Ascending aorta (tissue), 2 donors: ENCODE results near the gene PSMB5. TPM values are rescaled to one million over a fixed set of nuclear protein-coding genes. Genes with fewer than 3 reads are reported as not detected.

Experiments used
- DNase-seq, 2 donors: peaks; one replicate each; pipeline ENCODE4 v3.0.0-alpha.2; 2019; ENCODE audit warnings: low spot score in 2 of 2
- H3K27ac ChIP-seq, 2 donors: fragments of 200-600 bp; sonication (generic); one replicate each; pipeline ENCODE4 v1.5.1; 2016 to 2017; ENCODE audit warnings: mild to moderate bottlenecking in 1 of 2
- H3K27me3 ChIP-seq: fragments of 200-600 bp; sonication (generic); one replicate; pipeline ENCODE4 v1.5.1; 2017
- H3K36me3 ChIP-seq, 2 donors: fragments of 200-600 bp; sonication (generic); one replicate each; pipeline ENCODE4 v1.5.1; 2016
- H3K4me1 ChIP-seq, 2 donors: fragments of 200-600 bp; sonication (generic); one replicate each; pipeline ENCODE4 v1.5.1; 2016 to 2017; ENCODE audit warnings: mild to moderate bottlenecking in 1 of 2
- H3K4me3 ChIP-seq, 2 donors: fragments of 200-600 bp; sonication (generic); one replicate each; pipeline ENCODE4 v1.5.1; 2016 to 2017; ENCODE audit warnings: mild to moderate bottlenecking in 1 of 2
- H3K9me3 ChIP-seq, 2 donors: fragments of 200-600 bp; sonication (generic); one replicate each; pipeline ENCODE4 v1.5.1; 2016
- intact Hi-C: fragments of 100-400 bp; cut with DNase I; formaldehyde crosslinking; loops from one replicate; pipeline ENCODE4 v1.15.1; 2023
- total RNA-seq: library from RNA; depleted of rRNA; stranded (reverse); fragments of >200 nt; gene quantifications from one replicate; pipeline ENCODE4 v1.1.0, GENCODE V29; 2016
- TF ChIP-seq, protein P1 (sequence below), 3 experiments: fragments of 200-600 bp in 2 of 3; fragments of 450-650 bp in 1 of 3; sonication (generic) in 2 of 3; IDR thresholded peaks; one replicate each; pipeline ENCODE4 v1.5.1; 2016 to 2019; ENCODE audit warnings: antibody characterized with exemption in 3 of 3, mild to moderate bottlenecking in 1 of 3, moderate library complexity in 1 of 3

PSMB5 gene
- total RNA-seq, 1 donor from 2014 or later, result 62.7 TPM

DNA sequence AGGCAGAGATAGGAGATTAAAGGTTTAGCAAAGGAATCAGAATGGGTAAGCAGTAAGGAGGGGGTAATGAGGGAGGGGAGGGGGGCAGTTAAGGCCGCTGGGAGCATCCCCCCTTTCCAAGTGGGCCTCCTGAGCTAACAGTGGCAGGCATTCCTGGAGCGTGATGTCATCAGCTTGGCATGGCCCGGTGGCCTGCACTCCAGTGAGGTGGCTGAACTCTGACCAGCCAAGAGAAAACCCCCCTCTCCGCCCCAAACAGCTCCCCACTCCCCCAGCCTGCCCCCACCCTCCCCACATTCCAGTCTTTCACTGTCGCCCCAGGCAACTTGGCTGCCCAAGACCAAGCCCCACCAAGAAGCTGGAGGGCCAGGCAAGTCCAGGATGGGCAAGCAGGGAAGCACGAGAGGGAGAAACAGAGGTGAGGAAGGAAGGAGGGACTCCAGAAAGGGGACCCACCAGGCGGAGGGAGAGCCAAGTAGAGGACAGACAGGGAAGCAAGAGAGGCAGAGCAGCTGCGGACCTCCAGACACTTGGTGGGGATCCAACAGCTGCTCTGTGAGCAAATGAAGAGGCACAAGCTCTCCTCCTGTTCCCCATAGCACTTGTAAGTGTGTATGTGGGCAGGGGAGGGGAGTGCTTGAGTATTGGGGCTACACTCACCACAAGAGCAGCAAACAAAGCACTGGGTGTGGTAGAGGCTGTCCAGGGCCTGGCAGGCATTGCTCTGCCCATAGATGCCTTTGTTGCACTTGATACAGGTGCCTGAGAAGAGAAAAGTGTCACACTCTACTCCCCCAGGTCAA is 56.8 kb downstream of the PSMB5 start:
- intact Hi-C loops, result loop anchor here (5.0 kb wide), 1 partner anchor 106 kb away; the partner anchor contains the start of gene LRP10
- Histone ChIP-seq H3K27ac (peak overlapping the region; percentile 86 to 92), H3K27me3 (no peaks in the 10 kb centered on the region), H3K4me1 (peaks cover 5 to 42% of the 10 kb centered on the region in 2 donors), H3K9me3 (no peaks in the 10 kb centered on the region), H3K4me3 (no peak overlapping the region), H3K36me3 (peaks cover 0 to 13% of the 10 kb centered on the region in 2 donors)
- TF ChIP-seq, protein P1, sequence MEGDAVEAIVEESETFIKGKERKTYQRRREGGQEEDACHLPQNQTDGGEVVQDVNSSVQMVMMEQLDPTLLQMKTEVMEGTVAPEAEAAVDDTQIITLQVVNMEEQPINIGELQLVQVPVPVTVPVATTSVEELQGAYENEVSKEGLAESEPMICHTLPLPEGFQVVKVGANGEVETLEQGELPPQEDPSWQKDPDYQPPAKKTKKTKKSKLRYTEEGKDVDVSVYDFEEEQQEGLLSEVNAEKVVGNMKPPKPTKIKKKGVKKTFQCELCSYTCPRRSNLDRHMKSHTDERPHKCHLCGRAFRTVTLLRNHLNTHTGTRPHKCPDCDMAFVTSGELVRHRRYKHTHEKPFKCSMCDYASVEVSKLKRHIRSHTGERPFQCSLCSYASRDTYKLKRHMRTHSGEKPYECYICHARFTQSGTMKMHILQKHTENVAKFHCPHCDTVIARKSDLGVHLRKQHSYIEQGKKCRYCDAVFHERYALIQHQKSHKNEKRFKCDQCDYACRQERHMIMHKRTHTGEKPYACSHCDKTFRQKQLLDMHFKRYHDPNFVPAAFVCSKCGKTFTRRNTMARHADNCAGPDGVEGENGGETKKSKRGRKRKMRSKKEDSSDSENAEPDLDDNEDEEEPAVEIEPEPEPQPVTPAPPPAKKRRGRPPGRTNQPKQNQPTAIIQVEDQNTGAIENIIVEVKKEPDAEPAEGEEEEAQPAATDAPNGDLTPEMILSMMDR (IDR thresholded peaks at IDR 0.05), result no peak
- DNase-seq, result peak in 1 of 2 donors; percentile 85

DNA sequence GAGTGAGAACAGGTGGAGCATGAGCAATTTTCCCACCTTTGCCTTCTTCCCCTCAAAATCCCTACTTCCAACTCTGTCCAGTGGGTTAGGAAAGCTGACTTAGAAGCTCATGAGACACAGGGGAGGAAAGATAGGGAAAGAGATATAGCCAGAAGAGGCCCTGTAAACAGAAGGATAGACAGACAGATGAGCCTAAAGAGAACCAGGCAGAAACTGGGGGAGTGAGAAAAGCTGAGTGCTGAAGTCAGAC is 57.3 kb downstream of the PSMB5 start:
- Histone ChIP-seq H3K36me3 (peaks cover 5 to 19% of the 10 kb centered on the region in 2 donors), H3K9me3 (no peaks in the 10 kb centered on the region), H3K4me3 (no peak overlapping the region), H3K4me1 (peaks cover 5 to 42% of the 10 kb centered on the region in 2 donors), H3K27ac (peak overlapping the region; percentile 86 to 92), H3K27me3 (no peaks in the 10 kb centered on the region)
- intact Hi-C loops, result loop anchor here (5.0 kb wide), 1 partner anchor 105 kb away; the partner anchor contains the start of gene LRP10
- TF ChIP-seq, protein P1 (IDR thresholded peaks at IDR 0.05), result no peak
- DNase-seq, result no peak

DNA sequence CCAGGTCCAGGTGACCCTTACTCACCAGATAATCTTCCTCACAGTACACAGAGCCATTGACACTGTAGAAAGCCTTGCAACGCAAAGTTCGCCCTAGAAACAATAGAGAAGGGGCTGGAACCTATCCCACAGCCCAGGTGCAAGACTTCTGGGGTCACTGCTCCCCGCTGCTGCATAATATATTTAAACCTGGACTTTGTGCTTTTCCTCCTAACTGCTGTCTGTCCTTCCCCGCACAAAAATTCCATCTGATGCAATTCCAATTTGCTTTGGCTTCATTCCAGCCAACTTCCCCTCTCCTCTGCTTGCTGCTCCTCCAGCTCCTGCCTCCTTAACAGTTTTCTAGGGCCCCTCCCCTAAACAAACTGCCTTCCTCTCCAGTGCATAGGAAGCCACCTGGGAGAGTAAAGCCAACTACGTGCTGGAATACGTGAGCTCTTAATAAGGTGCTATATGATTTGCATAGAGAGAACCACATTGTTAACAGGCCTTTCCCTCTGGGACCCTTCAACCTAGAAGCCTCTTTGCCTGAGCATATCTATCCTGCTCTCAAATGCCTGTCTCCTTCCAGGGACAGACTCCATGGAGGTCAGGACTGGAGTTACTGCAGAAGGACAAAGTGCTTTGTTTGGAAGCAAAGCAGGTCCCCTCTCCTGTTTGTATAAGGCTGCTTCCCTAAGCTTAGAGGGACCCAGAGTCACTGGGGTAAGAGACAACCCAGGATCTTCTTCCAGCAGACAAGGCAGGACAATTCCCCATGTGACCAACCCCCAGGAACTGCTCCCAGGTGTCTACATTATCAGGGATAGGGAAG is 57.9 kb downstream of the PSMB5 start:
- TF ChIP-seq, protein P1 (IDR thresholded peaks at IDR 0.05), result no peak
- Histone ChIP-seq H3K4me3 (no peak overlapping the region), H3K27ac (peak overlapping the region; percentile 86 to 92), H3K9me3 (no peaks in the 10 kb centered on the region), H3K27me3 (no peaks in the 10 kb centered on the region), H3K36me3 (peaks cover 8 to 22% of the 10 kb centered on the region in 2 donors), H3K4me1 (peaks cover 5 to 42% of the 10 kb centered on the region in 2 donors)
- intact Hi-C loops, result loop anchor here (5.0 kb wide), 1 partner anchor 105 kb away; the partner anchor contains the start of gene LRP10
- no peak for DNase-seq

Other genes starting within 250 kb of the PSMB5 start
- gene SLC7A7, start 219.5 kb downstream of the PSMB5 start, total RNA-seq, result 7.6 TPM
- gene MRPL52, start 205.0 kb downstream of the PSMB5 start, total RNA-seq, result 6.6 TPM
- 178 TPM for gene MMP14, start 198.3 kb downstream of the PSMB5 start, total RNA-seq
- gene LRP10, start 163.2 kb downstream of the PSMB5 start, total RNA-seq, result 214 TPM
- gene REM2, start 151.7 kb downstream of the PSMB5 start, total RNA-seq, result 1.9 TPM
- gene RBM23, start 115.8 kb downstream of the PSMB5 start, total RNA-seq, result 113 TPM
- 118 TPM for gene PRMT5, start 105.5 kb downstream of the PSMB5 start, total RNA-seq
- gene HAUS4, start 77.8 kb downstream of the PSMB5 start, total RNA-seq, result 61.8 TPM
- 11.6 TPM for gene AJUBA, start 52.3 kb downstream of the PSMB5 start, total RNA-seq
- gene C14orf93, start 24.8 kb downstream of the PSMB5 start, total RNA-seq, result 7.1 TPM
- not detected for gene PSMB11, start 7.3 kb upstream of the PSMB5 start, total RNA-seq
- 5.9 TPM for gene CDH24, start 22.6 kb upstream of the PSMB5 start, total RNA-seq
- gene ACIN1, start 60.2 kb upstream of the PSMB5 start, total RNA-seq, result 58.9 TPM
- 2.2 TPM for gene C14orf119, start 60.6 kb upstream of the PSMB5 start, total RNA-seq
- not detected for gene CIROP, start 70.1 kb upstream of the PSMB5 start, total RNA-seq
- gene CEBPE, start 84.4 kb upstream of the PSMB5 start, total RNA-seq, result not detected
- gene SLC7A8, start 148.8 kb upstream of the PSMB5 start, total RNA-seq, result 59.9 TPM
- gene RNF212B, start 203.0 kb upstream of the PSMB5 start, total RNA-seq, result not detected